ENCODE results near the gene SLC2A13.

The SLC2A13 gene

GRCh38 chr12:40010899-40011774 is 94.7 kb downstream of the SLC2A13 start:
- H3K27ac ChIP-seq: no peak overlapping the region
- DNase-seq (ENCODE audit: low read depth, low spot score): peak; percentile 18

- DNase-seq (ENCODE audit: low read depth, low spot score): no peak
- no peak overlapping the region for H3K27ac ChIP-seq
These were observed 103.4 kb downstream of the SLC2A13 start for GRCh38 chr12:40002178-40003169.

- no peak for DNase-seq (ENCODE audit: low read depth, low spot score)
- no peak overlapping the region for H3K27ac ChIP-seq
These were observed 104.5 kb downstream of the SLC2A13 start for GRCh38 chr12:40001406-40001805.

DNA sequence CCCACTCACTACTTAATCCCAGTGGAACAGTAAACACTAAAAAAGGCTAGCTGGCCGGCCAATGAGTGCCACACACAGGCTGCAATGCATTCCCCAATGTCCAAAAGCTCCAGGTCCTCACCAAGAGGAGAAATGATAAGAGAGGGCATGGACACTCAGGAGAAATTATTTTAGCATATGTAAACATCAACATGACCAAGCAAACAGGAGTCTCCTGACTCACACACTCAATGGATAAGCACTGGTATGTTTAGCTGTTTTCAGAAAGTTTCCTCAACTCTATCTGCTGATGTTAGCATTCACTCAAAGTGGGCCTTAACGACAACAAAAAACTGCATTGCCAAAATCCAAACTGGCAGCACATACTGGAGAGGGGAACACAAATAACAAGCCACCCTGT is 105.0 kb downstream of the SLC2A13 start:
- no peak overlapping the region for H3K27ac ChIP-seq
- DNase-seq (ENCODE audit: low read depth, low spot score): no peak

- DNase-seq (ENCODE audit: low read depth, low spot score): no peak
- no peak overlapping the region for H3K27ac ChIP-seq
These were observed 112.6 kb downstream of the SLC2A13 start for GRCh38 chr12:39993268-39993667.

DNA sequence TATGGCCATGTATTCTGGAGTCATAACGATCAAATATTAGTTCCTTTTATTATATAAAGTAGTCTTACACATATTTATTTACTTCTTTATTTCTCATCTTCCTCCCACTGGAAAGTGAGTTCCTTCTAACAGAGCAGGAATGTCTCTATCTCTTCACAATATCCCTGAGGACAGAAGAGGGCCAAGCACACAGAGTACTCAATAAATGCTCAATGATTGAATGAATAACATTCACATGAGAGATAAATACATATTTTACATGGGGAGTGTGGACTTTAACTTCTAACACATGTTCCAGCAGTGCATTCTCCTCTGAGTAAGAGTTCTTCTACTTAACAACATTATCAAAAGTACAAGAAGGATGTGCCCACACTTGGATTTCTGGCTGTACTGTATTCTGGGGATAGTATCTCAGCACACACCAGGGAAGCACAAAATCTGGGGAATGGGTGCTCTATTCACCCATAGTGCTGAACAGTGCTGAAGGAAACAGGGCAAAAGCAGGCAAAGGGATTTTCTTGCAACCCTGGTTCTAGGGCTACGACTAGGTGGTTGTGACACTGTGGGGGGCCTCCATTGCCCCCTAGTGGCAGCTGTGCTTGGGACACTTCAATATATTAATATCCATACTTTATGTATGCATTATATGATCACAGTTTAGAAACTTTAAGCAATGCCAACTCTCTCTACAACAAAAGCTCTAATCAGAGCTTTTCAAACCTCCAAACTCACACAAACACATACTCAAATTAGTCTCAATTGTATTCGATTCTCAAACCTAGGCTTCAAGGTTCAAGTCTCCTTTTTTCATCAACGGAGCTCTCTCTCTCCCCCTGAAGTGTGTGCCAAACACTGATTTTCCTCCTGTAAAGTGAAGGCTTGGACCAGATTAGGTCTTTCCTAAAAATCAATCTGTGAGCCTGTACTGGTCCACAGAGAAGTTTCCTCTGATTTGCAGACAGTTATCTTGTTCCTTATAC is 115.5 kb downstream of the SLC2A13 start:
- no peak for DNase-seq (ENCODE audit: low read depth, low spot score)
- no peak overlapping the region for H3K27ac ChIP-seq

- DNase-seq (ENCODE audit: low read depth, low spot score): no peak
- no peak overlapping the region for H3K27ac ChIP-seq
These were observed 116.4 kb downstream of the SLC2A13 start for GRCh38 chr12:39989501-39989900.

GRCh38 chr12:39988574-39988973 is 117.3 kb downstream of the SLC2A13 start:
- H3K27ac ChIP-seq: no peak overlapping the region
- DNase-seq (ENCODE audit: low read depth, low spot score): no peak

GRCh38 chr12:39986674-39987073 is 119.2 kb downstream of the SLC2A13 start:
- peak; percentile 39 for DNase-seq (ENCODE audit: low read depth, low spot score)
- no peak overlapping the region for H3K27ac ChIP-seq

GRCh38 chr12:39984670-39985069 is 121.2 kb downstream of the SLC2A13 start:
- no peak overlapping the region for H3K27ac ChIP-seq
- no peak for DNase-seq (ENCODE audit: low read depth, low spot score)

DNA sequence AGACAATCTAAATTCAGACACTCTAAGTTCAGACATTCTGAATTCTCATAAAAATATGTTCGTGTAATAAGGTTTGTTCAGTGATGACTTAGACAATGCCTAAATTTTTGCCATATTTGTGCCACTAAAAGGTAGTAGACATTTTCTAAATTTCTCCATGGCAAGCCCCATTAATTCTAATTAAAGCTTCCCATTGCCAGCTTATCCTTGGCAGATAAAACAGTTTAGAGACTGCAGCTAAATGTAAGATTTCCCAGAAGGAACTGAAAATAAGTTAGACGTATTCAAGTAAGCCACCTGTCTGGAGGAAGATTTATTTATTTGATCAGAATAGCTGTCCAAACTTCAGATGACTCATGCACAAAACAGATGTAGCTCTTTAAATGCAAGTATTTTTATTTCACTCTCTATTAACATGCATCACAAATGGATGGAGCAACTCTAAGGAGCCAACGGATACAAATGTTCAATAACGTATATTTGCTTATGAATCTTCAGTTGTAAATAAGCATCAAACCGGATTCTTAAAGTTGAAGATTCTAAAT is 130.4 kb downstream of the SLC2A13 start:
- no peak for DNase-seq (ENCODE audit: low read depth, low spot score)
- no peak overlapping the region for H3K27ac ChIP-seq

GRCh38 chr12:39972119-39972518 is 133.8 kb downstream of the SLC2A13 start:
- DNase-seq (ENCODE audit: low read depth, low spot score): no peak
- H3K27ac ChIP-seq: no peak overlapping the region

DNA sequence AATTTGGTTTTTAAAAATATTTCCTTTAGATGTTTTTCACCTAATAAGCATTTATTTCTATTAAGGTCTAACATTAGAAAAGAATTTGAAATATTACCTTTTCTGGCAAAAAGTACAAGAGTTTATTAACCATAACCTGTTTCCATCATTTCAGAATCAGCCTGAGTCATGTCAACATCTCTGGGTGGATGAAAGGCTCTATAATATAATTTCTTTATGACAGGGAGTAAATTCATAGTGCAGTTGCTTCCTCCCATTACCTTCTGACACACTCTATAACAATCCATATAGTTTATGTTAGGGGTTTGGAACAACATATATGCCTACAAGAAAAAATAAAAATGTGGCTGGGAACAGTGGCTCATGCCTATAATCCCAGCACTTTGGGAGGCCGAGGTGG is 134.5 kb downstream of the SLC2A13 start:
- no peak overlapping the region for H3K27ac ChIP-seq
- DNase-seq (ENCODE audit: low read depth, low spot score): no peak

DNA sequence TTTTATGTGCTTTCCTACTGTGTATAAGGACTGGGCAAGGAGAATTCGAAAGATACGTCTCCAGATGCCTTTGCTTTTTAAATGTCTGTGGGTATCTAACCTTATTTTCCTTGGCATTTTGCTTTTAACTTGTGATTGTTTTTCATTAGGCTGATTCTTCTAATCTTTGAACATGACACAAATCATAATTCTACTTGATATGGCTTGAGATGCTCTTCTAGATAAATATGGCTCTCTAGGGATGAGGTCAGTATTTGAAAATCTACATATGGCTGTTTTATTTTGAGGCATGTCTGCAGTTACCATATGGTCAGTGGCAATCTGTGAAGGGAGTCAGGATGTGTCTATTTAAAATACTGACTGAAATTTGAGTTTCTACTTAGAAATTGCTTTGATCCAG is 139.2 kb downstream of the SLC2A13 start:
- H3K27ac ChIP-seq: no peak overlapping the region
- no peak for DNase-seq (ENCODE audit: low read depth, low spot score)

- no peak overlapping the region for H3K27ac ChIP-seq
- no peak for DNase-seq (ENCODE audit: low read depth, low spot score)
These were observed 139.6 kb downstream of the SLC2A13 start for GRCh38 chr12:39966256-39966655.

DNA sequence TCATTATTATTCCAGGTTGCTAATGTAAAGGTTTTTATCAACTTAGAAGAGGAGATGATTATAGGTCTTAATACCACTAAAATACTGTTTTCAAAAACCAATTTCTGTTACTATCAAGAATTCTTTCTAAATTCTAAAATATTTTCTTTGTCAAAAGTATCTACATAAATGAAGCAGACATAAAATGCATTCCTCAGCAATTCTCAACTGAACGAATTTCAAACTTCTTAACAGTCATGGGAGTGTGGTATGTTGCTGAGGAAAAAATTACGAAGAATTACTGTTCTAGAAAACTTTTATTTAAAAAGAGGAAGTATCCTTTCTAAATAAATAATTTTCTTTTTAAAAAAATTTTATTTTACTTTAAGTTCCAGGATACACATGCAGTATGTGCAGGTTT is 146.4 kb downstream of the SLC2A13 start:
- DNase-seq (ENCODE audit: low read depth, low spot score): no peak
- no peak overlapping the region for H3K27ac ChIP-seq

- no peak for DNase-seq (ENCODE audit: low read depth, low spot score)
- H3K27ac ChIP-seq: no peak overlapping the region
These were observed 146.8 kb downstream of the SLC2A13 start for GRCh38 chr12:39959031-39959430.

DNA sequence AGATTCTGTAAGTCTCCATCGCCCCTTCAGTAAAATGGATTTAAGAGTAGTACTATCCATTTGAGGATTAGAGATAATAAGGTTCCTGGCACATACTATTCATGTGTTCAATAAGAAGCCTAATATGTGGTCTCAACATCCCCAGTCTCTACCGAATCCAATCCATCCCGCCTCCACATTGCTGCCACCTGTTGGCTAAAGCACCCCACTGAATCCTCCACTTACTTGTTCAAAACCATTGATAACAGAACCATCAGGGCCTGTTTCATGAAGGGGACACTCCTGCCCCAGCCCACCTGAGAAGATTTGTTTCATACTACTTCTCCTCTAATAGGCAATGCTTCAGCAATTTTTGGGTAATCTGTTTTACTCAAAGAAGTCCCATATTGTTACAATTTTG is 147.5 kb downstream of the SLC2A13 start:
- no peak for DNase-seq (ENCODE audit: low read depth, low spot score)

DNA sequence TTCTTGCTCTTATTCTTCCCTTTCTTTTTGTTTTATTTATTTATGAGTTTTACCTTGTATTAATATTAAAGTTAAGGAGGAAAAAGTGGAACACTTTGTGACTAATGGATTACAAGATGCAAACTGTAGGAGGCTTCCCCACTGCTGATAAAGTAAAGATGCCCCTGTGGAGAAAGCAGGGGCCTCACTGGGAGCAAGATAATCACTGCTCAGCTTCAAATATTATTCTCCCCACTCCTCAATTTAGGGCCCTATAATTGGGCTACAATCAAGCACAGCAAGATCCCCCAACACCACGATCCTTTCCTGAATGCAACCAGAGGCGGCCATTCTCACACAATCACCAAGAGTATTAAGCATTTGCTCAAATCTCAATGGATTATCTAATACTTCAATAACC is 149.2 kb downstream of the SLC2A13 start:
- no peak for DNase-seq (ENCODE audit: low read depth, low spot score)
- no peak overlapping the region for H3K27ac ChIP-seq

More for the DNA sequence above, 147.5 kb downstream of the SLC2A13 start:
- no peak overlapping the region for H3K27ac ChIP-seq

Data from epithelial cell of prostate (primary cell).